Kidney epithelial cell (primary cell): ENCODE results near the gene CRYBB1. TPM values are rescaled to one million over a fixed set of nuclear protein-coding genes. Genes with fewer than 3 reads are reported as not detected.

Experiments
- DNase-seq: peaks from one replicate; pipeline ENCODE4 v3.0.0-alpha.2; 2010; ENCODE audit warnings: low read depth
- H3K27me3 ChIP-seq: 2 replicates; pipeline ENCODE4 v1.6.0; 2011; ENCODE audit warnings: low read length; ENCODE audit not compliant: control insufficient read depth, insufficient read depth
- H3K36me3 ChIP-seq: 2 replicates; pipeline ENCODE4 v1.5.1; 2011; ENCODE audit warnings: low read length; ENCODE audit not compliant: control insufficient read depth, insufficient read depth
- H3K4me3 ChIP-seq: 2 replicates; pipeline ENCODE4 v1.5.1; 2011; ENCODE audit warnings: low read depth, mild to moderate bottlenecking, control low read depth, low read length
- CTCF ChIP-seq: IDR thresholded peaks from 2 replicates; pipeline ENCODE4 v1.5.1; 2011; ENCODE audit warnings: mild to moderate bottlenecking, moderate library complexity, low read length, control low read depth, inconsistent platforms; ENCODE audit not compliant: insufficient read depth, poor library complexity, severe bottlenecking
- total RNA-seq: library from RNA; depleted of rRNA; stranded (reverse); fragments of >200 nt; gene quantifications from 2 replicates; pipeline ENCODE4 v1.2.3, GENCODE V29; 2015

Gene CRYBB1
- total RNA-seq, 1 donor from 2014 or later, result not detected

GRCh38 chr22:26651815-26652214 lies 34.0 kb upstream of the CRYBB1 start:
- no peak for DNase-seq

GRCh38 chr22:26650722-26651421 lies 33.0 kb upstream of the CRYBB1 start:
- Histone ChIP-seq H3K4me3 (no peak overlapping the region), H3K36me3 (no peaks in the 10 kb centered on the region), H3K27me3 (peaks cover 37% of the 10 kb centered on the region)
- no peak for TF ChIP-seq CTCF
- no peak for DNase-seq

More at GRCh38 chr22:26651815-26652214, 34.0 kb upstream of the CRYBB1 start:
- TF ChIP-seq CTCF, result no peak
- Histone ChIP-seq H3K27me3 (peaks cover 33% of the 10 kb centered on the region), H3K4me3 (no peak overlapping the region), H3K36me3 (no peaks in the 10 kb centered on the region)

- no peak for DNase-seq
- H3K27me3 ChIP-seq, result peaks cover 37% of the 10 kb centered on the region
Measured at GRCh38 chr22:26648528-26649388, 30.9 kb upstream of the CRYBB1 start.

GRCh38 chr22:26648011-26648497 lies 30.2 kb upstream of the CRYBB1 start:
- Histone ChIP-seq H3K4me3 (no peak overlapping the region), H3K36me3 (no peaks in the 10 kb centered on the region), H3K27me3 (peaks cover 32% of the 10 kb centered on the region)
- TF ChIP-seq CTCF, result no peak
- no peak for DNase-seq

More at GRCh38 chr22:26648528-26649388, 30.9 kb upstream of the CRYBB1 start:
- TF ChIP-seq CTCF, result no peak
- H3K36me3 ChIP-seq, result no peaks in the 10 kb centered on the region
- no peak overlapping the region for H3K4me3 ChIP-seq

DNA sequence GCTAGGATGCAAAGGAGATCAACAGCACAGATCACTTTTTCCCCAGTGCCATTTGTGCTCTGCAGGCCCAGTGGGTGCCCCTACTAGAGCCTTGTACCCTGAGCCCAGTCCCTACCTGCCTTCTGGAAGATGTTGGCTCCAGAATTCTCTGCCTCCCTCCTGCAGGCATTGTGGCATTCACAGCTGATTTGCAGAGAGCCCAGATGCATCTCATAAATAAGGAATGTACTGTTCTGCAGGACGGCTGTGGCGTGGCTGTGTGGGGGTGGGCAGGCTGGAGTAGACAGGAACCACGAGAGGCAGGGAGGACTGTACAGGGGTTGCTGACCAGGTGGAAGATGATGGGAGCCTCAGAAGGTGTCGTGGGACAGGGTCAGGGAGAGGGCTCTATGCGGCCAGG lies 28.3 kb upstream of the CRYBB1 start:
- Histone ChIP-seq H3K36me3 (no peaks in the 10 kb centered on the region), H3K27me3 (peaks cover 23% of the 10 kb centered on the region), H3K4me3 (no peak overlapping the region)
- no peak for DNase-seq
- TF ChIP-seq CTCF, result no peak
